ENCODE data around the gene INSR. TPM values are rescaled to one million over a fixed set of nuclear protein-coding genes. Genes with fewer than 3 reads are reported as not detected.

Gene INSR
- 23.4 and 36.7 TPM in 2 replicates for total RNA-seq

GRCh38 chr19:7293762-7294557 is at the start of gene INSR:
INSR (minus strand) TSS chr19:7294414; CDS start chr19:7293891, 523 bp downstream.

GRCh38 chr19:7069042-7069903 is 224.9 kb downstream of the INSR start, which contains the start of gene ZNF557:
ZNF557 (plus strand) TSS chr19:7069703; CDS start chr19:7075075, 5,372 bp downstream.

Other genes starting within 250 kb of the INSR start
- not detected in 2 replicates for gene MBD3L2, start 245.1 kb downstream of the INSR start, total RNA-seq
- gene MBD3L3, start 235.7 kb downstream of the INSR start, total RNA-seq: not detected in 2 replicates
- 15.8 and 22.9 TPM in 2 replicates for gene ZNF557, start 224.7 kb downstream of the INSR start, total RNA-seq
- gene ARHGEF18, start 54.5 kb upstream of the INSR start, total RNA-seq: 45.4 and 45.8 TPM in 2 replicates
- 3.9 and 5.0 TPM in 2 replicates for gene PEX11G, start 194.6 kb upstream of the INSR start, total RNA-seq
- gene ZNF358, start 221.7 kb upstream of the INSR start, total RNA-seq: 36.6 and 37.0 TPM in 2 replicates
- gene MCOLN1, start 228.2 kb upstream of the INSR start, total RNA-seq: 7.0 and 7.6 TPM in 2 replicates
- gene PNPLA6, start 241.3 kb upstream of the INSR start, total RNA-seq: 91.2 and 117 TPM in 2 replicates

Measured in hair follicle dermal papilla cell (primary cell).